ENCODE data around the gene CACNA1C.

- no peak for TF ChIP-seq CTCF (IDR thresholded peaks at IDR 0.05)
- TF ChIP-seq POLR2AphosphoS5 (IDR thresholded peaks at IDR 0.05): no peak
- TF ChIP-seq POLR2A (IDR thresholded peaks at IDR 0.05; ENCODE audit: low read depth): no peak
Measured at GRCh38 chr12:2212537-2212936, 159.8 kb downstream of the CACNA1C start.
